PC-9 (cell line): Measurements from ENCODE around the gene CHRNE. TPM values are rescaled to one million over a fixed set of nuclear protein-coding genes. Genes with fewer than 3 reads are reported as not detected.
"Not testable (repeated sequence)": the region's sequence is repeated elsewhere in the genome, so short reads cannot be mapped to it uniquely, and the experiment has no call there.

Source experiments
- BruUV-seq: library from RNA; stranded (reverse); fragments of 400-500 nt; replicated peaks from 2 replicates; lab custom pipeline; 2021; lab: Mats Ljungman, UMichigan
- CTCF ChIA-PET: fragments of 300-600 bp; sonication (Branson Sonifier 250); formaldehyde crosslinking; loops from one replicate; lab custom pipeline; 2022; ENCODE audit warnings: antibody characterized with exemption; lab: Charles Lee
- POLR2A ChIA-PET: fragments of 300-600 bp; sonication (Branson Sonifier 250); formaldehyde crosslinking; loops from one replicate; lab custom pipeline; 2022; ENCODE audit warnings: antibody characterized with exemption; ENCODE audit not compliant: unreplicated experiment; lab: Charles Lee
- DNase-seq, 2 experiments: peaks; one replicate each; pipeline versions ENCODE4 v3.0.0 to v3.0.0-alpha.2; 2015 to 2022; ENCODE audit warnings: mixed read lengths in 1 of 2
- H2AFZ ChIP-seq: fragments of 200-600 bp; sonication (generic); 2 replicates; pipeline ENCODE4 v1.8.1; 2017; ENCODE audit warnings: antibody characterized with exemption
- H3F3A ChIP-seq: fragments of 200-600 bp; sonication (generic); 2 replicates; pipeline ENCODE4 v1.8.1; 2017; ENCODE audit warnings: antibody characterized with exemption, mild to moderate bottlenecking, low read depth; ENCODE audit not compliant: insufficient read depth
- H3K27ac ChIP-seq: fragments of 200-600 bp; sonication (generic); 2 replicates; pipeline ENCODE4 v1.6.1; 2016; ENCODE audit warnings: mixed run types
- H3K27me3 ChIP-seq: fragments of 200-600 bp; sonication (generic); 2 replicates; pipeline ENCODE4 v1.6.1; 2016; ENCODE audit warnings: low read depth, mixed run types; ENCODE audit not compliant: insufficient read depth
- H3K36me3 ChIP-seq: fragments of 200-600 bp; sonication (generic); 2 replicates; pipeline ENCODE4 v1.6.1; 2016; ENCODE audit warnings: low read depth, mixed run types
- H3K4me1 ChIP-seq: fragments of 200-600 bp; sonication (generic); replicated peaks from 2 replicates; pipeline ENCODE4 v1.6.1; 2016; ENCODE audit warnings: mixed run types; ENCODE audit not compliant: insufficient read depth
- H3K4me2 ChIP-seq: fragments of 200-600 bp; sonication (generic); 2 replicates; pipeline ENCODE4 v1.6.1; 2017; ENCODE audit warnings: mixed run types
- H3K4me3 ChIP-seq: fragments of 200-600 bp; sonication (generic); 2 replicates; pipeline ENCODE4 v1.6.1; 2016; ENCODE audit warnings: mixed run types
- H3K79me2 ChIP-seq: fragments of 200-600 bp; sonication (generic); 2 replicates; pipeline ENCODE4 v1.6.1; 2017; ENCODE audit warnings: low read depth, mixed run types
- H3K9me2 ChIP-seq: fragments of 200-600 bp; sonication (generic); 2 replicates; pipeline ENCODE4 v1.8.1; 2017; ENCODE audit warnings: mild to moderate bottlenecking; ENCODE audit not compliant: insufficient read depth
- H3K9me3 ChIP-seq: fragments of 200-600 bp; sonication (generic); 2 replicates; pipeline ENCODE4 v1.8.1; 2016; ENCODE audit warnings: low read depth; ENCODE audit not compliant: insufficient read depth
- H4K20me1 ChIP-seq: fragments of 200-600 bp; sonication (generic); 2 replicates; pipeline ENCODE4 v1.8.1; 2017; ENCODE audit not compliant: insufficient read depth
- CTCF ChIP-seq: fragments of 200-600 bp; sonication (generic); conservative IDR thresholded peaks from 2 replicates; pipeline ENCODE4 v1.6.1; 2017; ENCODE audit warnings: mixed run types, antibody characterized with exemption, mild to moderate bottlenecking, moderate library complexity
- EZH2 ChIP-seq: fragments of 200-600 bp; sonication (generic); IDR thresholded peaks from 2 replicates; pipeline ENCODE4 v1.8.0; 2017; ENCODE audit warnings: antibody characterized with exemption, low read depth
- intact Hi-C: fragments of 100-400 bp; cut with micrococcal nuclease; formaldehyde crosslinking; loops from one replicate; pipeline ENCODE4 v1.10.0; 2022; ENCODE audit not compliant: unreplicated experiment
- total RNA-seq: library from RNA; stranded (reverse); gene quantifications from 2 replicates; pipeline ENCODE4 v1.2.3, GENCODE V29; 2021

CHRNE gene
- total RNA-seq, 1 experiment from 2014 or later = 0.24 TPM

GRCh38 chr17:4921320-4921719, 18.4 kb upstream of the CHRNE start:
- Histone ChIP-seq H3K27me3 (no peaks in the 10 kb centered on the region), H3K27ac (no peak overlapping the region), H3K4me2 (no peak overlapping the region), H3F3A (peaks cover 3% of the 10 kb centered on the region; the same call in 1 of the 2 replicates), H3K9me3 (no peaks in the 10 kb centered on the region), H3K9me2 (no peaks in the 10 kb centered on the region), H3K4me3 (no peak overlapping the region), H2AFZ (no peak overlapping the region), H3K4me1 (no peaks in the 10 kb centered on the region), H3K36me3 (no peaks in the 10 kb centered on the region), H4K20me1 (no peaks in the 10 kb centered on the region), H3K79me2 (no peaks in the 10 kb centered on the region)
- BruUV-seq = no TSS peak
- ChIA-PET CTCF (interaction anchor here (0.6 kb wide), 1 partner anchor 44 kb away, joined by 4 read pairs; no protein-coding TSS in a partner anchor), POLR2A (interaction anchor here (0.7 kb wide), 2 partner anchors 535 to 673 kb away, joined by 3 to 12 read pairs; no protein-coding TSS in a partner anchor)
- TF ChIP-seq EZH2 = no peak
- TF ChIP-seq CTCF = no peak
- intact Hi-C loops = no loop called here
- no peak for DNase-seq

DNA sequence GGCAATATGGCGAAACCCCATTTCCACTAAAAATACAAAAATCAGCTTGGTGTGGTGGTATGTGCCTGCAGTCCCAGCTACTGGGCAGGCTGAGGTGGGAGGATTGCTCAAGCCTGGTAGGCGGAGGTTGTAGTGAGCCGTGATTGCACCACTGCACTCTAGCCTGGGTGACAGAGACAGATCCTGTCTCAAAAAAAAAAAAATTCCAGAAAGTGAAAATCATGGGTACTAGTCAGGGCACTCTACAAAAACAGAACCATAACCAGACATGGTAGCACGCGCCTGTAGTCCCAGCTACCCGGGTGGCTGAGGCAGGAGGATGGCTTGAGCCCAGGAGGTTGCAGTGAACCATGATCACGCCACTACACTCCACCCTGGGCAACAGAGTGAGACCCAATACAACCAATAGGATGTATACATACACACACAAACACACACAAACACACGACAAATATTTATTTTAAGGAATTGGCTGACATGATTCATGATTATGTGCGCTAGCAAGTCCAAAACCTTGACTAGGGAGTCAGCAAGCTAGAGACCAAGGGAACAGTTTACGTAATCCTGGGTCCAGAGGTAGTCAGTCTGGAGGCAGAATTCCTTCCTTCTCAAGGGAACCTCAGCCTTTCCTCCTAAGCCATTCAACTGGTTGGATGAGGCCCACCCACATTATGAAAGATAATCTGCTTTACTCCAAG, 17.6 kb upstream of the CHRNE start:
- Histone ChIP-seq H3K27ac (no peak overlapping the region), H4K20me1 (no peaks in the 10 kb centered on the region), H3K4me3 (no peak overlapping the region), H2AFZ (no peak overlapping the region), H3K36me3 (no peaks in the 10 kb centered on the region), H3K9me3 (no peaks in the 10 kb centered on the region), H3K79me2 (no peaks in the 10 kb centered on the region), H3K9me2 (no peaks in the 10 kb centered on the region), H3K4me1 (no peaks in the 10 kb centered on the region), H3F3A (peaks cover 3% of the 10 kb centered on the region; the same call in 1 of the 2 replicates), H3K27me3 (no peaks in the 10 kb centered on the region), H3K4me2 (no peak overlapping the region)
- ChIA-PET POLR2A (interaction anchor here (0.7 kb wide), 1 partner anchor 673 kb away, joined by 12 read pairs; no protein-coding TSS in a partner anchor), CTCF (no interaction called here)
- DNase-seq = no peak
- no TSS peak for BruUV-seq
- intact Hi-C loops = no loop called here
- TF ChIP-seq EZH2 (no peak), CTCF (no peak)

DNA sequence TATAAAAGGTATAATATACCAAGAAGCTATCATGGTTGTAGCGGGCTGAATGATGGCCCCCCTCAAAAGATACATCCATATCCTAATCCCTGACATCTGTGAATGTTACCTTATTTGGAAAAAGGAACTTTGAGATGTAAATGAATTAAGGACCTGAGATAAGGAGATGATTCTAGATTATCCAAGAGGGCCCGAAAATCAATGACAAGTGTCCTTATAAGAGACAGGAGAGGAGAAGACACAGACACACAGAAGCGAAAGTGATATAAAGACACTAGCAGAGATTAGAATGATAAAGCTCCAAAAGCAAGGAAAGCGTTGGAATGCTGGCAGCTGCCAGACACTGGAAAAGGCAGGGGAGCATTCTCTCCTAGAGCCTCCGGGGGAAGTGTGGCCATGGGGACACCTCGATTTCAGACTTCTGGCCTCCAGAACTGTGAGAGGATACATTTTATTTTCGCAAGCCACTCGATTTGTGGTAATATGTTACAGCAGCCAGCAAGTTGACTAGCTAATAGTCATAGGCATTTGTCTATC, 16.7 kb upstream of the CHRNE start:
- H2AFZ ChIP-seq = no peak overlapping the region
- POLR2A ChIA-PET = interaction anchor here (0.8 kb wide), 1 partner anchor 109 kb away, joined by 3 read pairs; no protein-coding TSS in a partner anchor
- no peak overlapping the region for H3K4me2 ChIP-seq
- no peaks in the 10 kb centered on the region for H3K36me3 ChIP-seq
- no peak for TF ChIP-seq CTCF
- no peak for TF ChIP-seq EZH2
- H3K4me3 ChIP-seq = no peak overlapping the region
- H3K79me2 ChIP-seq = no peaks in the 10 kb centered on the region
- H3K27me3 ChIP-seq = no peaks in the 10 kb centered on the region
- no TSS peak for BruUV-seq
- intact Hi-C loops = no loop called here
- H4K20me1 ChIP-seq = no peaks in the 10 kb centered on the region
- peaks cover 3% of the 10 kb centered on the region; the same call in 1 of the 2 replicates for H3F3A ChIP-seq
- no peaks in the 10 kb centered on the region for H3K9me2 ChIP-seq
- no peaks in the 10 kb centered on the region for H3K9me3 ChIP-seq
- CTCF ChIA-PET = interaction anchor here (0.7 kb wide), 1 partner anchor 672 kb away, joined by 7 read pairs; no protein-coding TSS in a partner anchor
- no peak overlapping the region for H3K27ac ChIP-seq
- no peak for DNase-seq
- H3K4me1 ChIP-seq = no peaks in the 10 kb centered on the region

GRCh38 chr17:4914551-4914950, 11.7 kb upstream of the CHRNE start:
- CTCF ChIA-PET, DNase-seq, POLR2A ChIA-PET, H3K9me2 ChIP-seq, H3K4me2 ChIP-seq, BruUV-seq, H3K4me1 ChIP-seq, intact Hi-C loops, H3K36me3 ChIP-seq, H3K27ac ChIP-seq, H3K27me3 ChIP-seq, H3K4me3 ChIP-seq, H3K79me2 ChIP-seq, H3K9me3 ChIP-seq, H4K20me1 ChIP-seq, H2AFZ ChIP-seq: not testable (repeated sequence)
- H3F3A ChIP-seq = peaks cover 11% of the 10 kb centered on the region; the same call in 1 of the 2 replicates
